Ovary (tissue), 3 donors: Measurements from ENCODE around the gene XRCC3.

ENCODE experiments used
- CTCF ChIP-seq, 3 donors: fragments of 450-650 bp in 2 of 3; fragments of 200-600 bp in 1 of 3; IDR thresholded peaks; one replicate each; pipeline versions ENCODE4 v1.5.1 to v1.8.0; 2016 to 2022; ENCODE audit warnings: antibody characterized with exemption in 3 of 3, mild to moderate bottlenecking in 1 of 3
- EP300 ChIP-seq: sonication (generic); formaldehyde crosslinking; IDR thresholded peaks from one replicate; pipeline ENCODE4 v1.6.1; 2017; ENCODE audit warnings: antibody characterized with exemption
- POLR2A ChIP-seq: fragments of 450-650 bp; IDR thresholded peaks from one replicate; pipeline ENCODE4 v1.6.1; 2017; ENCODE audit warnings: antibody characterized with exemption, mild to moderate bottlenecking, moderate library complexity
- donor health status: DM: no; HTN: no; CAD: no.

- TF ChIP-seq CTCF (IDR thresholded peaks at IDR 0.05) (no peak), POLR2A (no peak), EP300 (no peak)
Measured at GRCh38 chr14:103680491-103681231, 34.6 kb downstream of the XRCC3 start.
